HG02973 (cell line): Measurements from ENCODE around the gene VAV2.
"Not testable (repeated sequence)": the region's sequence is repeated elsewhere in the genome, so short reads cannot be mapped to it uniquely, and the experiment has no call there.

Source experiments
- ATAC-seq: cut with Tn5 transposase; IDR thresholded peaks from one replicate; pipeline ENCODE4 v1.9.1; 2021; ENCODE audit warnings: moderate library complexity; ENCODE audit not compliant: unreplicated experiment

VAV2 gene

GRCh38 chr9:133970581-133971058 is 21.5 kb downstream of the VAV2 start:
- ATAC-seq = no peak

GRCh38 chr9:133969681-133970580 is 22.2 kb downstream of the VAV2 start:
- ATAC-seq = no peak

- ATAC-seq = no peak
These were observed 23.0 kb downstream of the VAV2 start for GRCh38 chr9:133968966-133969617.

- ATAC-seq = no peak
These were observed 23.7 kb downstream of the VAV2 start for GRCh38 chr9:133968428-133968827.

- ATAC-seq = no peak
These were observed 24.9 kb downstream of the VAV2 start for GRCh38 chr9:133967024-133967741.

- no peak for ATAC-seq
These were observed 27.7 kb downstream of the VAV2 start for GRCh38 chr9:133964463-133964862.

- no peak for ATAC-seq
These were observed 29.0 kb downstream of the VAV2 start for GRCh38 chr9:133963166-133963565.

- no peak for ATAC-seq
These were observed 29.8 kb downstream of the VAV2 start for GRCh38 chr9:133962341-133962740.

GRCh38 chr9:133961226-133962165 is 30.6 kb downstream of the VAV2 start:
- ATAC-seq = no peak

GRCh38 chr9:133960568-133961129 is 31.5 kb downstream of the VAV2 start:
- no peak for ATAC-seq

GRCh38 chr9:133959966-133960567 is 32.1 kb downstream of the VAV2 start:
- no peak for ATAC-seq

- ATAC-seq = no peak
These were observed 33.0 kb downstream of the VAV2 start for GRCh38 chr9:133959171-133959570.

GRCh38 chr9:133958756-133959155 is 33.4 kb downstream of the VAV2 start:
- no peak for ATAC-seq

GRCh38 chr9:133957772-133958171 is 34.4 kb downstream of the VAV2 start:
- not testable (repeated sequence) for ATAC-seq

GRCh38 chr9:133957328-133957727 is 34.8 kb downstream of the VAV2 start:
- no peak for ATAC-seq

- ATAC-seq = no peak
These were observed 35.5 kb downstream of the VAV2 start for GRCh38 chr9:133956520-133957076.

- no peak for ATAC-seq
These were observed 36.2 kb downstream of the VAV2 start for GRCh38 chr9:133955821-133956411.

GRCh38 chr9:133954862-133955529 is 37.1 kb downstream of the VAV2 start:
- no peak for ATAC-seq
